Choroid plexus epithelial cell (primary cell): ENCODE measurements around the gene SORBS1.

Experiments used
- DNase-seq: peaks from one replicate; pipeline ENCODE4 v3.0.0-alpha.2; 2010; ENCODE audit warnings: low read depth
- H3K4me3 ChIP-seq: 2 replicates; pipeline ENCODE4 v1.5.1; 2011; ENCODE audit warnings: low read depth, mild to moderate bottlenecking, control low read depth, low read length, moderate library complexity
- CTCF ChIP-seq: conservative IDR thresholded peaks from 2 replicates; pipeline ENCODE4 v1.5.1; 2011; ENCODE audit warnings: low read depth, mild to moderate bottlenecking, control low read depth, inconsistent platforms, low read length, moderate library complexity

The SORBS1 gene

GRCh38 chr10:95422233-95422632 is 138.9 kb downstream of the SORBS1 start:
- no peak for TF ChIP-seq CTCF
- DNase-seq, result no peak
- no peak overlapping the region for H3K4me3 ChIP-seq

GRCh38 chr10:95421782-95422181 is 139.4 kb downstream of the SORBS1 start:
- no peak for TF ChIP-seq CTCF
- no peak overlapping the region for H3K4me3 ChIP-seq

GRCh38 chr10:95419399-95419798 is 141.8 kb downstream of the SORBS1 start:
- no peak overlapping the region for H3K4me3 ChIP-seq
- no peak for TF ChIP-seq CTCF
- DNase-seq, result no peak

More at GRCh38 chr10:95421782-95422181, 139.4 kb downstream of the SORBS1 start:
- no peak for DNase-seq

GRCh38 chr10:95416973-95417372 is 144.2 kb downstream of the SORBS1 start:
- TF ChIP-seq CTCF, result no peak
- no peak overlapping the region for H3K4me3 ChIP-seq
- DNase-seq, result no peak

GRCh38 chr10:95416270-95416669 is 144.9 kb downstream of the SORBS1 start:
- TF ChIP-seq CTCF, result no peak

GRCh38 chr10:95415621-95416031 is 145.5 kb downstream of the SORBS1 start:
- TF ChIP-seq CTCF, result no peak
- DNase-seq, result no peak
- H3K4me3 ChIP-seq, result no peak overlapping the region

More at GRCh38 chr10:95416270-95416669, 144.9 kb downstream of the SORBS1 start:
- DNase-seq, result no peak
- no peak overlapping the region for H3K4me3 ChIP-seq

GRCh38 chr10:95414844-95415485 is 146.2 kb downstream of the SORBS1 start:
- TF ChIP-seq CTCF, result no peak
- DNase-seq, result no peak

More at GRCh38 chr10:95414844-95415485, 146.2 kb downstream of the SORBS1 start:
- H3K4me3 ChIP-seq, result no peak overlapping the region
